GM12872 (cell line): ENCODE results near the gene RTP2.

Experiments
- CTCF ChIP-seq: IDR thresholded peaks from 3 replicates; pipeline ENCODE4 v1.5.1; 2011; ENCODE audit warnings: low read depth, mild to moderate bottlenecking, low read length, moderate library complexity; ENCODE audit not compliant: insufficient read depth

Gene RTP2

GRCh38 chr3:187728248-187728647, 25.9 kb upstream of the RTP2 start:
- no peak for TF ChIP-seq CTCF

- no peak for TF ChIP-seq CTCF
Measured at GRCh38 chr3:187726564-187726963, 24.2 kb upstream of the RTP2 start.

- no peak for TF ChIP-seq CTCF
Measured at GRCh38 chr3:187725653-187726370, 23.5 kb upstream of the RTP2 start.

GRCh38 chr3:187725224-187725623, 22.9 kb upstream of the RTP2 start:
- TF ChIP-seq CTCF = no peak

- TF ChIP-seq CTCF = 0 out of 3 replicates have a peak, but pooled peaks have one; percentile 9
Measured at GRCh38 chr3:187722206-187722612, 19.9 kb upstream of the RTP2 start.

- TF ChIP-seq CTCF = no peak
Measured at GRCh38 chr3:187721055-187721454, 18.7 kb upstream of the RTP2 start.

GRCh38 chr3:187720337-187720670, 17.9 kb upstream of the RTP2 start:
- no peak for TF ChIP-seq CTCF
